ENCODE results near the gene CANX.
"Not testable (repeated sequence)": the region's sequence is repeated elsewhere in the genome, so short reads cannot be mapped to it uniquely, and the experiment has no call there.

GRCh38 chr5:179658179-179658856 is 40.4 kb upstream of the CANX start:
- TF ChIP-seq CTCF (IDR thresholded peaks at IDR 0.05; ENCODE audit: low read length); EZH2 (IDR thresholded peaks at IDR 0.05; ENCODE audit: borderline replicate concordance, low read length): not testable (repeated sequence)

Data from OCI-LY1 (cell line).